GM21619 (cell line): ENCODE results near the gene B4GALT6.

Experiments used
- ATAC-seq: cut with Tn5 transposase; IDR thresholded peaks from one replicate; pipeline ENCODE4 v1.9.1; 2021; ENCODE audit not compliant: unreplicated experiment

Gene B4GALT6

DNA sequence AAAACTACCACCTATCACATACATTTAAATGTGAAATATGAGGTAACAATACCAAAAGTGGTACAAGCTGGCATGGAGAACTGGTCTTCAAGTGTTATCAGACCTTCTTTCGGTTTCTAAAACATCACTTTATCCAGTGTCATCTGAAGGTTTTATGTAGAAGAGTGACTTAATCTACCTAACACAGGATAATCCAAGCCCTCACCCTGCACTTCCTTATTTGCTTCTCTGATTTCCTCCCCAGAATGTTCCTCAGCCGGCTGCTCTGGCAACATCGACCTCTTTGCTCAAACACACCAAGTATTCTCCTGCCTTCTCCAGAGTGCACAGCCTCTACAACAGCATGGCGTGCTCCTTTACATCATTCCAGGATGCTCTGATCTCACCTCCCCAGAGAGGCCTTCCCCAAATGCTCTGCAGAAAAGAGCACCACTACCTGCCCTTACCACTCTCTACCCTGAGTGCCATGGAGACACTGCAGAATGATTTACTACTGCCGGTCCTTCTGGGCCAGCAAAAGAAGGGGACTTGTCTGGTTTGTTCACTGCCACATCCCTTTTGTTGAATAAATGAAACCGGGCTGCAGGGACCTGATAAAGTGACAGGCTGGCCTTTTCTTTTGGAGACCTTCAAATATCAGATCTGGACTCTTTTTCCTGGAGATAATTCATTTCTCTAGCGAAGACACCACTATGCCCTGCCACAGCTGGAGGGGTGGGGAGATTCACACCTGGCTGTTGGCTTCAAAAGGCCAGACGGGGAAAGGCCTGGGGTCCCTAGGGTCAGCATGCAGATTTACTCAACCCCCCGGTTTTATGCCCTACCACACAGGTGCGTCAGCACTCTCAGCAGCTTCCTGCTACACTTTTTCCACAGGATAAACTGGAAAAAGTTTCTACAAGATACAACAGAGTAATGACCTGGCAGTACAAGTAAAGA, 50.7 kb downstream of the B4GALT6 start:
- peak; percentile 17 for ATAC-seq

DNA sequence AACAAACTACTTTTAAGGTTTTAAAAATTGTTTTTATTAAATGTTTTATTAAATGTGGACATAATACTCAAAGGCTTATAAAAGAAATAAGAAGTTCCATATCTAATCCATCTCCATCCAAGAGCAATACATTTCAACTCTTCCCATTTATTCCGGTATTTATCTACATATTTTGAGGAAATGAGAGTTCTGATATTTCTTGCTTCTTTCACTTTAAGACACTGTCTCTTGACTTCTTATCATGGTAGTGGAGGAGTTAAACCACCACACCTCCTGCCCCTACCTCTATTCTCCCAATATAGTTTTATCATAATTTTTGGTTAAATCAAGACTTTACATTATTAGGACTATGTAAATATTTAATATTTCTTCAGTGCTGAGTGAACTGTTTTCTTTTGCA, 52.0 kb downstream of the B4GALT6 start:
- ATAC-seq = no peak

DNA sequence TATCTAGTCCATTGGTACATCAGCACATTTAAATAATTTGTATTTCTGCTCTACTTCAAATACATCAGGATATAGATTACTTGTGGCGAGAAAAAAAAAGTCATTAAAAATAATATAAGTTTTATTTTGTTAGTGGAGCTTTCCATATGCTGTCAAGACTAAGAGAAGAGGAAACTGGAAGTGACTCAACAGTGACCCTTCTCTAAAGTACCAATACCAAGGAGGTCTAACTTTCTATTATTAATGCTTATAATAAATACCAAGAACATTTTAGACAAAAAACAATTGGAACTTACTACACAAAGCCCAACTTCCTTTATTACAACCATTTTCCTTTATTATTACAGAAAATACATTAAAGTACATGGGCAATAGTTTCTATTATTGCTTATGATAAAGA, 52.9 kb downstream of the B4GALT6 start:
- ATAC-seq = no peak

DNA sequence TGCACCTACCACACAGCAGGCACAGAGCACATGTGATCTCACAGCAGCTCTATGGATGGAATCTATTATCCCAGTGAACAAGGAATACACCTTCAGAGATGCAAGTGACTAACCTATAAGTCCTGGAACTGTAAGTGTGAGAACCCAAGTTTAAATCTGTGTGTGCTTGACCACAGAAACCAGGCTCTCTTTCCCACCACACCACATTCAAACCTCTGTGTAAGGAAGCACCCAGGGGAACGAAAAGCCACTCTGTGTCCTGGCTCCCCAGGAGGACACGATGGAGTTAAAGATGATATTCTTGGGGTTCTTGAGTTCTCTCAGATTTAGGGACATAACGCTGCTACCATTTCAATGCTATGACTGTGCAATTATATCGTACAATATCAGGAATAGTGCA, 53.8 kb downstream of the B4GALT6 start:
- no peak for ATAC-seq

DNA sequence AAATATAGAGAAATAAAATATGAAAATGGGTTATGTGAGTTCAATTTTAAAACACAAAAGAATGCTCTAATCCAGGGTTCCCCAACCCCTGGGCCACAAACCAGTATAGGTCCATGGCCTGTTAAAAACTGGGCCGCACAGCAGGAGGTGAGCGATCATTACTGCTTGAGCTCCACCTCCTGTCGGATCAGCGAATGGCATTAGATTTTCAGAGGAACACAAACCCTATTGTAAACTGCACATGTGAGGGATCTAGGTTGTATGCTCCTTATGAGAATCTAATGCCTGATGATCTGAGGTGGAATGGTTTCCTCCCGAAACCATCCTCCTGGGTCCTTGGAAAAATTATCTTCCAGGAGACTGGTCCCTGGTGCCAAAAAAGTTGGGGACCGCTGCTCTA, 58.0 kb downstream of the B4GALT6 start:
- no peak for ATAC-seq

DNA sequence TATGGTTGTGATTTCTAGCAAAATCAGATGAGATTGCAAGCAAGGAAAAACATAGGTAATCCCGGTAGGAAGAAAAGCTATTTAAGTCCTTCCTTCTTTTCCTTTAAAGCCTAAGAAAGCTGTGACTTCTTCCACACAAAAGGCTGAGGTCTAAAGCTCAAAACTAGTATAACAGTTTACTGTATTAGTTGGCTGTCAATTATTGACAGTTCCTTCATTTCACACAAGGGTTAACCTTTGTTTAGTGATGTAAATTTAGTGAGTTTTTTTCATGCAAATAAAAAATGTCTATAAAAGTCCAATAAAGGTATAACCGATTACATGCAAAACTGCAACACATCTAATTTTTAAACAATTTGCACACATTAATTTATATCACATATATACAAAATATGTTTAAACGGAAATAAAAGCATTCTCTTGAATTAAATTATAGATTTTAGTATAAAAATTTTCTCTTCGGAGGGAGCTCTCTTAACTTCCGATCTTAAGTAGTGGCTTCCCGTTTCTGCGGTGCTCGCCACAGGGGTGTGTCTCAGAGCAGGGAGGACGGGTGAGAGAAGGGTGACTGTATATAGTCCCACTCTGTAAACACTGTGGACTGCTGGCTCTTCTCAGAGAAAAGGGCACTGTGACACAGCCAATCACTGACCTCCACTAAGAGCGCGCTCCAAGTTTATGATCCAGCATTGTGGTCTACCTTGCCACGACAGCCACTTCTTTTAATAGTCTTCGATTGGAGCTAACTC, 59.3 kb downstream of the B4GALT6 start:
- ATAC-seq = no peak

DNA sequence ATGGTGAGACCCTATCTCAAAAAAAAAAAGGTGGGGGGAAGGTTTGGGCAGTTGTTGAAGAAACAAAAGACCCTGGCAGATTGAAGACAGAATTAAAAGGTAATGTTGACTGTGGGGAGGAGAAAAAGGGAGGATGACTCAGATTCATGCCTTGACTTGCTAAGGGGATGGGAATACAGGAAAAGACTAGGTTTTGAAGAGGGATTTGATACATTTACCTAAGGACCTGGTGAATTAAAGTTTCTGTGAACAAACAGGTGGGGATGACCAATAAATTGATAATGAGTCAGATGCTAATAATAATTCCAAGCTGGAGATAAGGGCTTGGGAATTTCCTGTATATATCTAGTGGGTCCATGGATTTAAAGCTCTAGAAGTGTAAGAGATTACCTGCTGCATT, 65.1 kb downstream of the B4GALT6 start:
- no peak for ATAC-seq

DNA sequence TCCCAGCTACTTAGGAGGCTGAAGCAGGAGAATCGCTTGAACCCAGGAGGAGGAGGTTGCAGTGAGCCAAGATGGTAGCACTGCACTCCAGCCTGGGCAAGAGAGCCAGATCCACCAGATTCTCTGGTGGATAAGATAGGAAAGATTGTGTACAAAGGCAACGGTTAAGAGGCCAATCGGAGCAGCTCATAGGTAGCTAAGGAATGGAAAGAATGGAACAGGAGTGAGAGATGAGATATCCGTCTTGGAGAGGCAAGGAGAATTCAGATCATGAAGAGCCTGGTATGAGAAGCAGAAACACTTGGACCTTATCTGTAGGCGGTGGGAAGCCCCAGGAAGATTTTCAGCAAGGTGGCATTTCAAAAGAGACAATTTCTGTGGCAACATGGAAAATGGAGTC, 65.6 kb downstream of the B4GALT6 start:
- no peak for ATAC-seq

DNA sequence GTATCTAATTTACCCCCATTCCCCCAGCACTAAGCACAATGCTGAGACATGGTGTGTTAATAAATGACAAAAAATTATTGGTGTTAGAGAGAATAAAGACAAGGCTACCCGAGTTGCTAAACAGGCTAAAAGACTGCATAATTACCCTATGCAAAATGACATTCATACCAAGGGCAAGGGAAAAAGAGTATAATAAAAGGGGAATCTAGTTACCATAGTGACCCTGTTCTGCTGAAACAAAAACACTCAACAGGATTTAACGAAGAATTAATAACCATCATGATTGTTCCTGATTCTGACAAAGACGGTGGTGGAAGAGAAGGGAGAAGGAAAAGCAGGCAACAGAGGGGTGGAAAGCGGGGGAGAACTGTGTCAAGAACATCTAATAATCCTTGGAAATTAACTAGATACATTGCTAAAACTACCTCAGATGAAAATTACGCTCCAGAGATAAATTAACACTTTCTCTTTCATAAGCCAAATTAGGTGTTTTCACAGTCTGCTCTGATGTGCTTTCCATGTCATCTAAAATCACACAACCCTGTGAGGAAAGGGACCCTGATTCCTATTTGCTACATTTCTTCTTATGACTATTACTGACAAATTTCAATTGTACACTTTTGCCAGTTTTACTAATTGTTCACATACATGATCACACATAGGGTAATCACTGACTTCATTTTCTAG, 67.2 kb downstream of the B4GALT6 start:
- no peak for ATAC-seq

DNA sequence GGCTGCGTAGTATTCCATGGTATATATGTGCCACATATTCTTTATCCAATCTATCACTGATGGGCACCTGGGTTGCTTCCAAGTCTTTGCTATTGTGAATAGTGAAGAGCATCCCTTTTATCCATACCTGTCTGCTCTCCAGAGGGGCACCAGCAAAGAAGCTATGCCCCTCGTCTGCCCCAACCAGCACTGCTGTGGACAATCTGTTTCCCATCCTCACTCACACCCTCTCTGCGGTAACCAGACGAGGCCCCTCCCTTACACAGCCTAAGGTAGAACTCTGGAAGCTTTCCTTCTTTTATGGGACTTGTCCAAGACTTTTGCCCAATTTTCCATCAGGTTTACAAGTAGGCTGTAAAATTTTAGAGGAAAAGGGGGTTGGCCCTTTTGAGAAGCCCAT, 67.8 kb downstream of the B4GALT6 start:
- ATAC-seq = no peak

DNA sequence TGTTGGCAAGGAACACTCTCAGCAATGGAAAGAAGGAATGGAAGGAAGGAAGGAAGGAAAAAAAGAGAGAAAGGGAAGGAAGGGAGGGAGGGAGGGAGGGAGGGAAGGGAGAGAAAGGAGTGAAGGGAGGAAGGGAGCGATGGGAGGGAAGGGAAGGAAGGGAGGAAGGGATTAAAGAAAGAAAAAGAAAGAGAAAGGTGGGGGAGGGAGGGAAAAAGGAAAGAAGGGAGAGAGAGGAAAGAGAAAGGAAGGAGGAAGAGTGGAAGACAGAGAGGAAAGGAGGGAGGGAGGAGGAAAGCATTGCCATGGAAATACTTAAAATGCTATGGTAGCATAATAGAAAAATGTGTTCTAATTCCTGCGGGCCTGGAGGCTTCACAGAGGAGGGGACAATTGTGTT, 70.3 kb downstream of the B4GALT6 start:
- no peak for ATAC-seq

DNA sequence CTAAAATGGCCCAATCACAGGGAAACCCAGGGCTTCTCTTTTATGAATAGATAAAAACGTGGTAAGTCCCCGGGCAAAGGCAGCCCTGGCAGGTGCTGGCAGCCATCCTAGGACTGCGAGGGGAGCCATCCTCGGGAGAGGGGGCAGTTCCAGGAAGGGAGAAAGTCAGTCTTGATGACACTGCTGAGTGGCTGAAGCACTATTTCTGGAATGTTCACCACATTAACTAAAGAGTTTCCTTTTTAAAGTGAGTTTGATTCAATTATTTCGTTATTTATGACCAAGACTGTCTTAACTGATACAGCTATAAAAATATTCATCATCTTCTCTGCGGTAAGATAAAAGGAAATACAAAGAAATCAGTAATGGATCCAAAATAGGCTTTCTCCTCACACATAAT, 72.3 kb downstream of the B4GALT6 start:
- ATAC-seq = no peak

DNA sequence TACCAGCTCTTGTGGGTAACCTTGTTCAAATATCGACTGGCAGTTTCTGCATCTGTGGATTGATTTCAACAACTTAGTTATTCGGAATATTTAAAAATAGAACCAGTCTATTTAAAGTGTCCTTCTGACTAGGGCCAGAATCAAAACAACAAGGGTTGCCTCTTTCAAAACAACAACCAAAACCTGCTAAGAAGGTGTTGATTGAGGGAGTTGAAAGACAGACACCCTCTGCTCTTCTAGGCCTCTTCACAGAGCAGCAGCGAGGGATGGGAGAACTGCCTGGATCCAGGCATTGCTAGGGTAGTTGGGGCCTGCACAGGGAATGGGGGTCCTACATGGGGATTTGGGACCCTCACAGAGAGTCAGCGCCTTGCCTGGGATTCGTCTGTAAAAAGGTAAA, 72.9 kb downstream of the B4GALT6 start:
- ATAC-seq = no peak

DNA sequence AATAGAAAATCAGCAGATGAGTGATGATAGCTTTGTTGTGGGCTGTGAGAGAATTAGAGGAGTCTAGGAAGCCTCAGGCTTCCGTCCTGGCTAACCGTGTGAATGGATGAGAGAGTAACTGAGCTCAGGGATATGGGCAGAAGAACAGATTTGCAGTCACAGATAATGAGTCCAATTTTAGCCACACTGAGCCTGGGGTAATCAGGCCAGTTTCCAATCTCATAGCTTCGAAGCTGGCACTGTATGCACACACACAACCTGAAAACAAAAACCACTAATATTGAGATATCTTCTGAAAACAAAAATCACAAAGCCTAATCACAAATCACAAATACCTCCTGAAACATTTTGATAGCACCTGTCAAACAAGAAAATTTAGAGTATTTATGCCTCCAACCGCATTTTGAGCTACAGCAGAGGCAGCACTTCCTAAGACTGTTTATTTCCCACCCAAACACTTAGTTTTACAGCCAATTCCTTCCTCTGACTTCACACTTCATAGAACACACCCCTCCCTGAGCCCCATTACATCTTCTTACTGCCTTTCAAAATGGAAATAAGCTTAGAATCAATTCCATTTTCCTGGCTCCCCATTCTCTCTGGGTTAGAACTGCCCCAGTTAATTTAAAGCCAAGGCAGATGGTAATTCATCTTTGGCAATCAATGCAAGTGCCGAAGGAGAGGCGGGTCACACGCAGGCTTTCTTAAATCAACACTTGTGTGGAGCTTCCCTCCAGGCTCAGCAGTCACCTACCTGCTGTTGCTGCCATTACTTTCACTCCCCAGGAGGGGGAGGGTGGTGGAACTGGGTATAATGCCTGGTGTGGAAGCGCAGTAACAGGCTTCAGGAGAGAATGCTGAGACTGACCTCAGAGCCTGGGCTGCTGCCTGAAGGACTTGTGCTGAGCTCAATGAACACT, 73.8 kb downstream of the B4GALT6 start:
- ATAC-seq = no peak

DNA sequence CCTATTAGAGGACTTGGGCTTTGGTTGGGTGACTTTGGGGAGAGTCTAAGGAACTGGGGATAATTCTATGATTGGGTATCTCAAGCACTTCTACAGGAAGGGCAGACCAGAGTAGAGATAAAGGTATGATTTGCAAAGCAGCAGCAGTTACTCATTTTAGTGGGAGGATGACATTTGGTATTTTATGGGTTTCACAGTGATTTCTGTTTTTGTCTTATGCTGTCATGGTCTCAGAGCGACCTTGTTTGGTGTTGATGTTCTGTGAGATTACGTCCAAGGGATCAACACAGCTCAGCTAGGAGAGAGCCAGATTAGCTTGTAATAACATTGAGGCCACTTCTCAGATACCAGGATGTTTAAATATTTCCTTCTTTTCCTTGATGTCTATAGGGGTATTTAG, 74.5 kb downstream of the B4GALT6 start:
- ATAC-seq = no peak

DNA sequence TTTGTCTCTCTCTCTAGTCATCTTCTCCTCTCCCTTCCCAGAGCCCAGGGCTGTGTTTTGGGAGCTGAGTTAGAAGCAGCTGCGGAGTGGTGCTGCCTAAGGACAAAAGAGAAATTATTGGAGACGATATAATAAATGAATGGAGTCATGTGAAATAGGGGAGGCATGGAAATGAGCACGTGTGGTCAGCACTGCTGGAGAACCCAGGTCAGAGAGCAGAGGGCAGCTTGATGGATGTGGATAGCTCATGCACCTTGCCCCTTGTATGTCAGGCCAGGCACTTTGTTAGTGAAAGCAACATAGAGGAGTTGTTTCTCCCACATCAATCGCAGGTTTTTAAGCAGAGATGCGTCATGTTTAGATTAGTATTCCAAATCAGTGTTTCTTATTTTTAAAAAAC, 77.0 kb downstream of the B4GALT6 start:
- no peak for ATAC-seq

DNA sequence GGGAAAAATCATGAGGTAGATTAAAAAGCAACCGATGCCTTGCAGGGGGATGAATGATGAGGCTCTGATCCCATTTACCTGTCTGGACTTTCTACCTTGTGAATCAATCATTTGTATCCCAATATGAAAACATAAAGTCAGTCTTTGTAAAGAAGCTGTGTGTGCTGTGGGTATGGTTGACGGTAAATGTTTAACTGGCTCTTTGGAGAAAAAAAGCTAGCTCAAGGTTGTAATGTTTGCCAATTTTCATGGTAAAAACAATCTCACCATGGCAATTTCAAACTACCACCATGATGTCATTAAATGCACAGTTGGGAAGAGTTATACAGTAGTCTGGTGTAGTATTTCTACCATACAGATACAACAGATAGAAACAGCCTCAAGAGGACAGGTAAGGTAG, 78.1 kb downstream of the B4GALT6 start:
- no peak for ATAC-seq

DNA sequence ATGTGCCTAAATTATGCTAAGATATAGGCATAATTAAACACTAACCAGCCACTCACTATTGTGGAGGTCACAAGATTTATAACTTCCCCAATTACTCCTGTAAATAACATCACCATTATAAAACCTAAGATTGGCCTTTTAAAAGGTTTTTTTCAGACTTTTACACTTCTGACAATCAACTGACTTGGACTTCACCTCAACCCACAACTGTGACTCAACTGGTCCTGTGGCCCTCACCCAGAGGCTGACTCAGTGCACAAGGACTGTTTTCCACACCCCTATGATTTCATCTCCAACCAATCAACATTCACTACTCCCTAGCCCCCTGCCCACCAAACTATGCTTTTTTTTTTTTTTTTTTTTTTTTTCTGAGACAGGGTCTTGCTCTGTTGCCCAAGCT, 81.1 kb downstream of the B4GALT6 start:
- no peak for ATAC-seq

DNA sequence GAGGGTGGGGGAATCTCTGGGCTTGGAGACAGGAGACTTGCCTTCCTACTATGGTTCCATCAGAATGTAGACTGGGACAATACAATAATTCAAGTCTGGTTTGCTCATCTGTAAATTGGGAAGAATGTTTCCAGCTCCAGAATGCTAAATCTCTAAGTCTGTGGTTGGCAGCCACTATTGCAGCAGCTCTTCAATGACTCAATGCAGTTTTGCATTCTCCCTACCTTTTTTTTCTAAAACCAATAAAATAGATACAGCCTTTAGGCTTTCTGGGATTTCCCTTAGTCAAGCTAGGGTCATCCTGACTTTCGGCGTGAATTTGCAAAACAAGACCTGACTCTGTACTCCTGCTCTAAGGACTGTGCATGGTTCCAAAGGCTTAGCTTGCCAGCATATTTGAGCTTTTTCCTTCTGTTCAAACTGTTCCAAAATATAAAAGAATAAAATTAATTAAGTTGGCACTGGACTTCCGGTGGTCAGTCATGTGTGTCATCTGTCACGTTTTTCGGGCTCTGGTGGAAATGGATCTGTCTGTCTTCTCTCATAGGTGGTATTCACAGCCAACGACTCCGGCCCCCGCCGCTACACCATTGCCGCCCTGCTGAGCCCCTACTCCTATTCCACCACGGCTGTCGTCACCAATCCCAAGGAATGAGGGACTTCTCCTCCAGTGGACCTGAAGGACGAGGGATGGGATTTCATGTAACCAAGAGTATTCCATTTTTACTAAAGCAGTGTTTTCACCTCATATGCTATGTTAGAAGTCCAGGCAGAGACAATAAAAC, 86.2 kb downstream of the B4GALT6 start:
- ATAC-seq = no peak
